IMR-90 (cell line): ENCODE results near the gene DENND1A. TPM values are rescaled to one million over a fixed set of nuclear protein-coding genes. Genes with fewer than 3 reads are reported as not detected.

Experiments used
- ATAC-seq: fragments of 200-7000 bp; cut with Tn5 transposase; 2 replicates; pipeline ENCODE4 v1.9.1; 2020; ENCODE audit warnings: low read depth, mild to moderate bottlenecking, moderate library complexity
- BruUV-seq: library from RNA; stranded (reverse); fragments of 400-500 nt; replicated peaks from 2 replicates; lab custom pipeline; 2021; lab: Mats Ljungman, UMichigan
- CTCF ChIA-PET: fragments of 300-600 bp; formaldehyde crosslinking; extraction: SDS; loops from one replicate; lab custom pipeline; 2021; ENCODE audit warnings: antibody characterized with exemption; lab: Yijun Ruan, JAX
- POLR2A ChIA-PET: fragments of 300-600 bp; sonication (Branson Sonifier 250); formaldehyde crosslinking; loops from one replicate; lab custom pipeline; 2022; ENCODE audit warnings: antibody characterized with exemption; ENCODE audit not compliant: unreplicated experiment; lab: Charles Lee
- DNase-seq: peaks from one replicate; pipeline ENCODE4 v3.0.0; 2013
- H2AFZ ChIP-seq: replicated peaks from 2 replicates; pipeline ENCODE3; 2013; ENCODE audit warnings: low read length, mild to moderate bottlenecking; ENCODE audit not compliant: poor library complexity
- H2AK5ac ChIP-seq: 2 replicates; pipeline ENCODE4 v1.6.1; 2013; ENCODE audit warnings: low read depth, low read length, inconsistent platforms
- H2AK9ac ChIP-seq: replicated peaks from 2 replicates; pipeline ENCODE3; 2013; ENCODE audit warnings: mild to moderate bottlenecking, low read depth, low read length, moderate library complexity; ENCODE audit not compliant: poor library complexity
- H2BK120ac ChIP-seq: 2 replicates; pipeline ENCODE4 v1.6.1; 2013; ENCODE audit warnings: low read depth, low read length, inconsistent platforms
- H2BK15ac ChIP-seq: 3 replicates; pipeline ENCODE4 v1.6.1; 2013; ENCODE audit warnings: low read depth, low read length, inconsistent platforms
- H2BK20ac ChIP-seq: 2 replicates; pipeline ENCODE4 v1.6.1; 2013; ENCODE audit warnings: low read depth, mild to moderate bottlenecking, inconsistent platforms, low read length, moderate library complexity
- H2BK5ac ChIP-seq: 2 replicates; pipeline ENCODE4 v1.6.1; 2013; ENCODE audit warnings: mild to moderate bottlenecking, low read depth, low read length, inconsistent platforms; ENCODE audit not compliant: poor library complexity, severe bottlenecking
- H3K14ac ChIP-seq: replicated peaks from 2 replicates; pipeline ENCODE4 v1.6.1; 2013; ENCODE audit warnings: low read depth, low read length, inconsistent platforms
- H3K18ac ChIP-seq: 2 replicates; pipeline ENCODE4 v1.6.1; 2013; ENCODE audit warnings: low read depth, low read length, control low read depth
- H3K23ac ChIP-seq: 2 replicates; pipeline ENCODE4 v1.6.1; 2013; ENCODE audit warnings: low read depth, low read length, inconsistent platforms
- H3K27ac ChIP-seq: 2 replicates; pipeline ENCODE4 v1.5.1; 2013; ENCODE audit warnings: mild to moderate bottlenecking, control low read depth, low read length; ENCODE audit not compliant: insufficient read depth
- H3K27me3 ChIP-seq: 2 replicates; pipeline ENCODE4 v1.6.1; 2013; ENCODE audit warnings: low read length; ENCODE audit not compliant: control insufficient read depth, insufficient read depth
- H3K36me3 ChIP-seq: 2 replicates; pipeline ENCODE4 v1.6.1; 2013; ENCODE audit warnings: low read length, mixed read lengths; ENCODE audit not compliant: control insufficient read depth, insufficient read depth
- H3K4ac ChIP-seq: 2 replicates; pipeline ENCODE4 v1.6.1; 2013; ENCODE audit warnings: low read depth, low read length, inconsistent platforms
- H3K4me1 ChIP-seq: 2 replicates; pipeline ENCODE4 v1.6.1; 2013; ENCODE audit warnings: low read length, mixed read lengths; ENCODE audit not compliant: control insufficient read depth, insufficient read depth
- H3K4me2 ChIP-seq: 2 replicates; pipeline ENCODE4 v1.6.1; 2013; ENCODE audit warnings: low read depth, mild to moderate bottlenecking, control low read depth, low read length, moderate library complexity
- H3K4me3 ChIP-seq: 2 replicates; pipeline ENCODE4 v1.5.1; 2013; ENCODE audit warnings: low read depth, mild to moderate bottlenecking, control low read depth, low read length, moderate library complexity; ENCODE audit not compliant: insufficient read depth
- H3K56ac ChIP-seq: 2 replicates; pipeline ENCODE4 v1.6.1; 2013; ENCODE audit warnings: low read length, inconsistent platforms; ENCODE audit not compliant: insufficient read depth; ENCODE audit errors: extremely low read depth
- H3K79me1 ChIP-seq, 2 experiments: 2 replicates each; pipeline ENCODE4 v1.6.1; 2013; ENCODE audit warnings: low read length in 2 of 2, inconsistent platforms in 1 of 2, low read depth in 1 of 2
- H3K9ac ChIP-seq: 2 replicates; pipeline ENCODE4 v1.6.1; 2013; ENCODE audit warnings: low read depth, low read length, control low read depth
- H3K9me1 ChIP-seq: 2 replicates; pipeline ENCODE4 v1.6.1; 2013; ENCODE audit warnings: low read length, inconsistent platforms; ENCODE audit not compliant: insufficient read depth
- H3K9me3 ChIP-seq: 2 replicates; pipeline ENCODE4 v1.6.1; 2013; ENCODE audit warnings: low read length; ENCODE audit not compliant: control insufficient read depth, insufficient read depth
- H4K20me1 ChIP-seq: 2 replicates; pipeline ENCODE4 v1.6.1; 2013; ENCODE audit warnings: low read length, inconsistent platforms; ENCODE audit not compliant: insufficient read depth
- H4K5ac ChIP-seq: 2 replicates; pipeline ENCODE4 v1.6.1; 2013; ENCODE audit warnings: mild to moderate bottlenecking, low read depth, low read length, control low read depth
- H4K8ac ChIP-seq, 2 experiments: 2 replicates each; pipeline ENCODE4 v1.6.1; 2013; ENCODE audit warnings: low read depth in 2 of 2, low read length in 2 of 2, control low read depth in 1 of 2, inconsistent platforms in 1 of 2
- H4K91ac ChIP-seq: 2 replicates; pipeline ENCODE4 v1.6.1; 2013; ENCODE audit warnings: low read depth, low read length, inconsistent platforms; ENCODE audit not compliant: insufficient read depth
- MAFK ChIP-seq: IDR thresholded peaks from 2 replicates; pipeline ENCODE4 v1.6.1; 2012; ENCODE audit warnings: low read depth, low read length, improper control_type of control experiment
- MXI1 ChIP-seq: IDR thresholded peaks from 2 replicates; pipeline ENCODE4 v1.6.1; 2012; ENCODE audit warnings: low read depth, mild to moderate bottlenecking, low read length, moderate library complexity, borderline replicate concordance
- RCOR1 ChIP-seq: IDR thresholded peaks from 2 replicates; pipeline ENCODE4 v1.6.1; 2012; ENCODE audit warnings: mild to moderate bottlenecking, low read length, improper control_type of control experiment; ENCODE audit not compliant: insufficient replicate concordance
- WGBS, 2 experiments: methylation state at CpG; one replicate each; pipeline versions ENCODE4 v1.1.5 to v1.1.7; 2013; ENCODE audit warnings: missing lambda C conversion rate in 2 of 2; ENCODE audit not compliant: insufficient read length in 1 of 2; ENCODE audit errors: extremely low coverage in 2 of 2; 5-methylcytosine and 5-hydroxymethylcytosine counted together
- dilution Hi-C: fragments of 300-500 bp; cut with HindIII; formaldehyde crosslinking; loops from one replicate; pipeline ENCODE4 v1.14.3; 2018; ENCODE audit warnings: low sequenced_read_pairs; ENCODE audit not compliant: unreplicated experiment
- in situ Hi-C: fragments of 300-500 bp; cut with MboI; formaldehyde crosslinking; loops from 3 replicates; pipeline ENCODE4 v1.14.3; 2019; ENCODE audit warnings: low sequenced_read_pairs, inconsistent platforms, mixed read lengths
- intact Hi-C: fragments of 100-400 bp; cut with micrococcal nuclease; formaldehyde crosslinking; loops from 2 replicates; pipeline ENCODE4 v1.10.0; 2022
- polyA plus RNA-seq, 3 experiments: library from polyadenylated mRNA; depleted of rRNA; stranded (reverse); fragments of >200 nt; gene quantifications; 2 replicates each; pipeline ENCODE4 v1.2.3, GENCODE V29; 2012; ENCODE audit warnings: low replicate concordance in 1 of 3
- total RNA-seq: library from RNA; depleted of rRNA; stranded (reverse); fragments of >200 nt; gene quantifications from 2 replicates; pipeline ENCODE4 v1.2.3, GENCODE V29; 2012

The DENND1A gene
- total and polyA plus RNA-seq, 2 of the 4 experiments (the other 2 are of a cell fraction): 21.4 to 27.6 TPM

GRCh38 chr9:123713282-123713681, 216.6 kb downstream of the DENND1A start:
- ChIA-PET POLR2A (no interaction called here), CTCF (no interaction called here)
- no peak overlapping the region for H4K8ac ChIP-seq
- H3K23ac ChIP-seq: no peak overlapping the region
- no peaks in the 10 kb centered on the region for H3K9me3 ChIP-seq
- no peaks in the 10 kb centered on the region for H3K79me1 ChIP-seq
- H3K9me1 ChIP-seq: no peaks in the 10 kb centered on the region
- H3K18ac ChIP-seq: no peak overlapping the region
- H2AK9ac ChIP-seq: no peak overlapping the region
- H3K4me3 ChIP-seq: no peak overlapping the region
- no peak overlapping the region for H2BK20ac ChIP-seq
- intact Hi-C loops: no loop called here
- H3K56ac ChIP-seq: no peak overlapping the region
- TF ChIP-seq MAFK (no peak), MXI1 (no peak), RCOR1 (no peak)
- no peaks in the 10 kb centered on the region for H3K36me3 ChIP-seq
- no peaks in the 10 kb centered on the region for H4K20me1 ChIP-seq
- ATAC-seq (no peak), DNase-seq (no peak)
- H2BK15ac ChIP-seq: no peak overlapping the region
- WGBS, 2 experiments: no CpG with 5 or more reads among the region's 2 CpGs
- no peak overlapping the region for H2AFZ ChIP-seq
- H3K27ac ChIP-seq: no peak overlapping the region
- no peak overlapping the region for H4K91ac ChIP-seq
- H2BK5ac ChIP-seq: no peak overlapping the region
- H2BK120ac ChIP-seq: no peak overlapping the region
- H3K14ac ChIP-seq: no peak overlapping the region
- no peak overlapping the region for H2AK5ac ChIP-seq
- H3K27me3 ChIP-seq: no peaks in the 10 kb centered on the region
- no peak overlapping the region for H3K9ac ChIP-seq
- no peaks in the 10 kb centered on the region for H3K4me1 ChIP-seq
- in situ Hi-C loops: no loop called here
- no TSS peak for BruUV-seq
- H3K4me2 ChIP-seq: no peak overlapping the region
- H3K4ac ChIP-seq: no peak overlapping the region
- dilution Hi-C loops: no loop called here
- no peak overlapping the region for H4K5ac ChIP-seq
